ENCODE measurements around the gene NDUFB10. TPM values are rescaled to one million over a fixed set of nuclear protein-coding genes. Genes with fewer than 3 reads are reported as not detected.

NDUFB10 gene
- total RNA-seq, 1 experiment from 2014 or later: 287 TPM

DNA sequence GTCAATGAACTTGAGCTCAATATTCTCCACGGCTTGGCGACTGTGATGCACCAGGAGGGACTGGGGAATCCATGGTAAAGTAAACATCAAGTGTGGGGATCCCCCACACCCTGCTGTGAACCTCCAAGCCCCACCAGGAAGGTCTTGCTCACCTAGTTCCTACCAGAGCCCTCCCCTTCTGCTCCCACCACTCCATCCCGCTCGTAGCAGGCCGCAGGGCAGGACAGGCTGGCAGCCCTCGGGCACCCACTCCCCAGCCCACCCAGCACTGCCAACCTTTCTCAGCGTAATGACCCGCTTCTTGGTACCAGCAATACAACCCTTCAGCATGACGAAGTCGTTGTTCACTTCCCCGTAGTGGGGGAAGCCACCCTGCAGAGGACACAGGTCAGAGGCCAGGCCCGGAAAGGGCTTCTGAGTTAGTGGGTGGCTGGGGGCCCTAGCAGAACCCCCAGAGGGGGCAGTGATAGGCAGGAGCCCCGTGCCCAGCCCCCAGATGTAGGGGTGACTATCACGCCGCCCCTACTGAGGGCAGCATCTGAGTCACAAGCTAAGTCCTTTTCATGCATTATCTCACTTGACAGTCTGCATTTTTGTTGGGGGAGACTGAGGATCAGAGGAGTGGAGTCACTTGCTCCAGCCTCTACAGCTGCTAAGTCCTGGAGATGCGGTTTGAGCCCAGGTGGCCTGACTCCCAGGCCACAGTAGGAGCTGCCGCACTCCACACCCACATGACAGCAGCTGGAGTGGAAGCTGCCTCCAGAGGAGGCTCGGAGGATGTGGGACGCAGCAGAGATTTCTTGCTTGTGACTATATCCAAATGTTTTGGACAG lies 13.6 kb upstream of the NDUFB10 start:
- H3K9me3 ChIP-seq (ENCODE audit: control insufficient read depth, insufficient read depth, low read depth, low read length): no peaks in the 10 kb centered on the region
- H3K4me1 ChIP-seq (ENCODE audit: control insufficient read depth, insufficient read depth, low read length): peaks cover 11% of the 10 kb centered on the region
- DNase-seq (ENCODE audit: low read depth, low spot score): no peak
- H3K27me3 ChIP-seq (ENCODE audit: control insufficient read depth, insufficient read depth, low read length): no peaks in the 10 kb centered on the region
- H3K27ac ChIP-seq (ENCODE audit: low read length): no peak overlapping the region
- ATAC-seq: no peak
- in situ Hi-C loops (cut with HindIII; ENCODE audit: low pct_unique_long_range_greater_than_20kb, low sequenced_read_pairs) (no loop called here), intact Hi-C loops (cut with micrococcal nuclease; ENCODE audit: unreplicated experiment) (no loop called here)
- CTCF ChIA-PET: no interaction called here
- H3K36me3 ChIP-seq (ENCODE audit: control insufficient read depth, insufficient read depth, low read length): no peaks in the 10 kb centered on the region; the same call in 1 of the 2 replicates
- BruUV-seq (replicated peaks): no TSS peak
- no peak overlapping the region for H3K4me3 ChIP-seq (ENCODE audit: low read depth in 2 of 2, low read length in 2 of 2)
- TF ChIP-seq TCF7L2 (IDR thresholded peaks at IDR 0.05; ENCODE audit: low read depth, low read length) (no peak), SIN3A (IDR thresholded peaks at IDR 0.05; ENCODE audit: borderline replicate concordance, insufficient read depth, low read depth, low read length) (no peak), POLR2AphosphoS5 (IDR thresholded peaks at IDR 0.05; ENCODE audit: low read depth, low read length) (no peak)
- TF ChIP-seq, protein P1, sequence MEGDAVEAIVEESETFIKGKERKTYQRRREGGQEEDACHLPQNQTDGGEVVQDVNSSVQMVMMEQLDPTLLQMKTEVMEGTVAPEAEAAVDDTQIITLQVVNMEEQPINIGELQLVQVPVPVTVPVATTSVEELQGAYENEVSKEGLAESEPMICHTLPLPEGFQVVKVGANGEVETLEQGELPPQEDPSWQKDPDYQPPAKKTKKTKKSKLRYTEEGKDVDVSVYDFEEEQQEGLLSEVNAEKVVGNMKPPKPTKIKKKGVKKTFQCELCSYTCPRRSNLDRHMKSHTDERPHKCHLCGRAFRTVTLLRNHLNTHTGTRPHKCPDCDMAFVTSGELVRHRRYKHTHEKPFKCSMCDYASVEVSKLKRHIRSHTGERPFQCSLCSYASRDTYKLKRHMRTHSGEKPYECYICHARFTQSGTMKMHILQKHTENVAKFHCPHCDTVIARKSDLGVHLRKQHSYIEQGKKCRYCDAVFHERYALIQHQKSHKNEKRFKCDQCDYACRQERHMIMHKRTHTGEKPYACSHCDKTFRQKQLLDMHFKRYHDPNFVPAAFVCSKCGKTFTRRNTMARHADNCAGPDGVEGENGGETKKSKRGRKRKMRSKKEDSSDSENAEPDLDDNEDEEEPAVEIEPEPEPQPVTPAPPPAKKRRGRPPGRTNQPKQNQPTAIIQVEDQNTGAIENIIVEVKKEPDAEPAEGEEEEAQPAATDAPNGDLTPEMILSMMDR (IDR thresholded peaks at IDR 0.05): no peak
- TF ChIP-seq, protein P2, sequence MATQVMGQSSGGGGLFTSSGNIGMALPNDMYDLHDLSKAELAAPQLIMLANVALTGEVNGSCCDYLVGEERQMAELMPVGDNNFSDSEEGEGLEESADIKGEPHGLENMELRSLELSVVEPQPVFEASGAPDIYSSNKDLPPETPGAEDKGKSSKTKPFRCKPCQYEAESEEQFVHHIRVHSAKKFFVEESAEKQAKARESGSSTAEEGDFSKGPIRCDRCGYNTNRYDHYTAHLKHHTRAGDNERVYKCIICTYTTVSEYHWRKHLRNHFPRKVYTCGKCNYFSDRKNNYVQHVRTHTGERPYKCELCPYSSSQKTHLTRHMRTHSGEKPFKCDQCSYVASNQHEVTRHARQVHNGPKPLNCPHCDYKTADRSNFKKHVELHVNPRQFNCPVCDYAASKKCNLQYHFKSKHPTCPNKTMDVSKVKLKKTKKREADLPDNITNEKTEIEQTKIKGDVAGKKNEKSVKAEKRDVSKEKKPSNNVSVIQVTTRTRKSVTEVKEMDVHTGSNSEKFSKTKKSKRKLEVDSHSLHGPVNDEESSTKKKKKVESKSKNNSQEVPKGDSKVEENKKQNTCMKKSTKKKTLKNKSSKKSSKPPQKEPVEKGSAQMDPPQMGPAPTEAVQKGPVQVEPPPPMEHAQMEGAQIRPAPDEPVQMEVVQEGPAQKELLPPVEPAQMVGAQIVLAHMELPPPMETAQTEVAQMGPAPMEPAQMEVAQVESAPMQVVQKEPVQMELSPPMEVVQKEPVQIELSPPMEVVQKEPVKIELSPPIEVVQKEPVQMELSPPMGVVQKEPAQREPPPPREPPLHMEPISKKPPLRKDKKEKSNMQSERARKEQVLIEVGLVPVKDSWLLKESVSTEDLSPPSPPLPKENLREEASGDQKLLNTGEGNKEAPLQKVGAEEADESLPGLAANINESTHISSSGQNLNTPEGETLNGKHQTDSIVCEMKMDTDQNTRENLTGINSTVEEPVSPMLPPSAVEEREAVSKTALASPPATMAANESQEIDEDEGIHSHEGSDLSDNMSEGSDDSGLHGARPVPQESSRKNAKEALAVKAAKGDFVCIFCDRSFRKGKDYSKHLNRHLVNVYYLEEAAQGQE (IDR thresholded peaks at IDR 0.05; ENCODE audit: insufficient read depth in 1 of 2, low read depth in 2 of 2, low read length in 1 of 2): no peak
- POLR2A ChIA-PET: no interaction called here

DNA sequence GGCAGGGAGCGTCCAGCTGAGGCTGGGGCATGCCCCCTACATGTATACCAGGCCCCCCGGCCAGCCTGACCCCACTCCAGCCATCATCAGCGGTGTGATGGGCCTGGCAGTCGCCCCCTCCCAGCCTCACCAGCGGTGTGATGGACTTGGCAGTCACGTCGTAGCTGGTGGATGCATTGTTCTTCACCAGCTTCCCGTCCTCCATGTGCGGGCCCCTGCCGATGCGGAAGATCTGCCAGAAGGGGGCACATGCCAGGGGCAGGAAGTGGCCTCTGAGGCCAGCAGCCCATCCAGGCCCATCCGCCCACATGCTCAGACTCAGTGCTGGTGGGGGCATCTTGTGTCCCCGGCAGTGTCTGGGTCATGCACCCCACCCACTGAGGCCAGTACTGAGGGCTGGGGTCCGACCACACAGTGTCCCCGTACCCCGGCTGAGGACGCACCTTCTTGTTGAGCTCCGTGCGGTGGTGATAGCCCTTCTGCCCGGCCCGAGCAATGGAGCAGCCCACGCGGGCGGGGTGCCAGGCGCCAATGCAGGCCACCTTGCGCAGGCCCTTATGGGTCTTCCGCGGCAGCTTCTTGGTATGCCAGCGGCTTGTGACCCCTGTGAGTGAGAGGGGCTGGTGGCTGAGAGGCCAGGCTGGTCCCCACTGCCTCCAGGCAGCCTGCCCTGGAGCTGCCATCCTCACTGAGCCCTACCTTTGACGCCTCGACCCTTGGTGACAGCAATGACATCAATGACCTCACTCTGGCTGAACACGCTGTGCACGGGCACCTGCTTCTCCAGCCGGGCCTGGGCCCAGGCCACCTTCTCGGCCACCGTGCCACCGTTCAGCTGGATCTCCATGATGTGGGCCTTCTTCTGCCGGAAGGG lies 12.6 kb upstream of the NDUFB10 start:
- in situ Hi-C loops (cut with HindIII; ENCODE audit: low pct_unique_long_range_greater_than_20kb, low sequenced_read_pairs): no loop called here
- Histone ChIP-seq H3K27me3 (ENCODE audit: control insufficient read depth, insufficient read depth, low read length) (no peaks in the 10 kb centered on the region), H3K9me3 (ENCODE audit: control insufficient read depth, insufficient read depth, low read depth, low read length) (no peaks in the 10 kb centered on the region), H3K4me3 (ENCODE audit: low read depth in 2 of 2, low read length in 2 of 2) (no peak overlapping the region), H3K36me3 (ENCODE audit: control insufficient read depth, insufficient read depth, low read length) (no peaks in the 10 kb centered on the region; the same call in 1 of the 2 replicates), H3K4me1 (ENCODE audit: control insufficient read depth, insufficient read depth, low read length) (peaks cover 8% of the 10 kb centered on the region), H3K27ac (ENCODE audit: low read length) (no peak overlapping the region)
- POLR2A ChIA-PET: no interaction called here
- CTCF ChIA-PET: no interaction called here
- intact Hi-C loops (cut with micrococcal nuclease; ENCODE audit: unreplicated experiment): no loop called here
- no TSS peak for BruUV-seq (replicated peaks)
- DNase-seq (ENCODE audit: low read depth, low spot score): no peak
- TF ChIP-seq TCF7L2 (IDR thresholded peaks at IDR 0.05; ENCODE audit: low read depth, low read length): no peak
- TF ChIP-seq, protein P1 (IDR thresholded peaks at IDR 0.05): no peak
- TF ChIP-seq, protein P2 (IDR thresholded peaks at IDR 0.05; ENCODE audit: insufficient read depth in 1 of 2, low read depth in 2 of 2, low read length in 1 of 2): no peak
- no peak for TF ChIP-seq POLR2AphosphoS5 (IDR thresholded peaks at IDR 0.05; ENCODE audit: low read depth, low read length)
- no peak for TF ChIP-seq SIN3A (IDR thresholded peaks at IDR 0.05; ENCODE audit: borderline replicate concordance, insufficient read depth, low read depth, low read length)
- ATAC-seq: no peak
